Keratinocyte (primary cell): ENCODE results near the gene ZNF451.
"Not testable (repeated sequence)": the region's sequence is repeated elsewhere in the genome, so short reads cannot be mapped to it uniquely, and the experiment has no call there.

Source experiments
- EZH2 ChIP-seq: IDR thresholded peaks from one replicate; pipeline ENCODE4 v1.6.1; 2012; ENCODE audit warnings: inconsistent platforms, mild to moderate bottlenecking, low read length, moderate library complexity
- TF ChIP-seq, protein P1 (sequence below), 3 experiments: IDR thresholded peaks in 1 of 3; conservative IDR thresholded peaks in 1 of 3; optimal IDR thresholded peaks in 1 of 3; 2 replicates in 2 of 3; 3 replicates in 1 of 3; pipeline versions ENCODE3 to v1.5.1; 2011; ENCODE audit warnings: low read length in 3 of 3, mild to moderate bottlenecking in 3 of 3, moderate library complexity in 2 of 3, control low read depth in 1 of 3, inconsistent platforms in 1 of 3; ENCODE audit not compliant: insufficient read depth in 2 of 3; ENCODE audit errors: extremely low read depth in 1 of 3

DNA sequence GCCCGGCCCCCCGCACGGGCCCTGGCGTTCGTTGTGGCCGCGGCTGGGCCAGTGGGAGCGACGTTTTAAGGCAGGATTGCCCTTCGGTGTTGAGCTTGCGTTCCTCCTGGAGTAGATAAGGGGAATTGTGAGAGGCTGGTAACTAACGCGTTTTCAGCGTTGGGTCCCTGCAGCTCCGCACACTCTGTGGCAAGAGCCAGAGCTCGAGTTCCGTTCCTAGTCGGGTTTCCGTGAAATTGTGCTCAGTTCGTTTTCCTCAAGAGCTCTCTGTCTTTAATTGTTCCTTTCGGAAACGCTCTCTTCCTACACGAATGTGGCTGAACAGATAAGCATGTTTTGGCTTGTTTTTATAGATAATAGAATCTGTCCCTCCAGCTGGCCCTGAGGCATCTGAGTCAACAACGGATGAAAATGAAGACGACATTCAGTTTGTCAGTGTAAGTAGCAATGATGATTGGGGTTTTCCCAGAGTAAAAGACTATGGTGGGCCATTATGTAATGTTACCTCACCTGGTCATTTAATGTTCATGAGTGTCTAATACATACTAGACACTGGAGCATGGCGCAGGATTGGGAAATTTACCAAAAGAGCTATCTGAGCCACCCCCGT, 575 bp downstream of the ZNF451 start:
- TF ChIP-seq, protein P1, sequence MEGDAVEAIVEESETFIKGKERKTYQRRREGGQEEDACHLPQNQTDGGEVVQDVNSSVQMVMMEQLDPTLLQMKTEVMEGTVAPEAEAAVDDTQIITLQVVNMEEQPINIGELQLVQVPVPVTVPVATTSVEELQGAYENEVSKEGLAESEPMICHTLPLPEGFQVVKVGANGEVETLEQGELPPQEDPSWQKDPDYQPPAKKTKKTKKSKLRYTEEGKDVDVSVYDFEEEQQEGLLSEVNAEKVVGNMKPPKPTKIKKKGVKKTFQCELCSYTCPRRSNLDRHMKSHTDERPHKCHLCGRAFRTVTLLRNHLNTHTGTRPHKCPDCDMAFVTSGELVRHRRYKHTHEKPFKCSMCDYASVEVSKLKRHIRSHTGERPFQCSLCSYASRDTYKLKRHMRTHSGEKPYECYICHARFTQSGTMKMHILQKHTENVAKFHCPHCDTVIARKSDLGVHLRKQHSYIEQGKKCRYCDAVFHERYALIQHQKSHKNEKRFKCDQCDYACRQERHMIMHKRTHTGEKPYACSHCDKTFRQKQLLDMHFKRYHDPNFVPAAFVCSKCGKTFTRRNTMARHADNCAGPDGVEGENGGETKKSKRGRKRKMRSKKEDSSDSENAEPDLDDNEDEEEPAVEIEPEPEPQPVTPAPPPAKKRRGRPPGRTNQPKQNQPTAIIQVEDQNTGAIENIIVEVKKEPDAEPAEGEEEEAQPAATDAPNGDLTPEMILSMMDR (optimal IDR thresholded peaks at IDR 0.05 in 1 of 3, IDR thresholded peaks at IDR 0.05 in 1 of 3, conservative IDR thresholded peaks at IDR 0.05 in 1 of 3; ENCODE audit: extremely low read depth in 1 of 3, insufficient read depth in 2 of 3, low read length in 3 of 3) = not testable (repeated sequence)
- not testable (repeated sequence) for TF ChIP-seq EZH2
